NCI-H146 treated with DMSO at 0.1 percent for 48 hours (cell line): ENCODE measurements around the gene C11orf21.
"Not testable (repeated sequence)": the region's sequence is repeated elsewhere in the genome, so short reads cannot be mapped to it uniquely, and the experiment has no call there.

Experiments used
- DNase-seq: peaks from one replicate; lab custom pipeline; 2025; ENCODE audit not compliant: unreplicated experiment; lab: John Stamatoyannopoulos, UW

The C11orf21 gene

DNA sequence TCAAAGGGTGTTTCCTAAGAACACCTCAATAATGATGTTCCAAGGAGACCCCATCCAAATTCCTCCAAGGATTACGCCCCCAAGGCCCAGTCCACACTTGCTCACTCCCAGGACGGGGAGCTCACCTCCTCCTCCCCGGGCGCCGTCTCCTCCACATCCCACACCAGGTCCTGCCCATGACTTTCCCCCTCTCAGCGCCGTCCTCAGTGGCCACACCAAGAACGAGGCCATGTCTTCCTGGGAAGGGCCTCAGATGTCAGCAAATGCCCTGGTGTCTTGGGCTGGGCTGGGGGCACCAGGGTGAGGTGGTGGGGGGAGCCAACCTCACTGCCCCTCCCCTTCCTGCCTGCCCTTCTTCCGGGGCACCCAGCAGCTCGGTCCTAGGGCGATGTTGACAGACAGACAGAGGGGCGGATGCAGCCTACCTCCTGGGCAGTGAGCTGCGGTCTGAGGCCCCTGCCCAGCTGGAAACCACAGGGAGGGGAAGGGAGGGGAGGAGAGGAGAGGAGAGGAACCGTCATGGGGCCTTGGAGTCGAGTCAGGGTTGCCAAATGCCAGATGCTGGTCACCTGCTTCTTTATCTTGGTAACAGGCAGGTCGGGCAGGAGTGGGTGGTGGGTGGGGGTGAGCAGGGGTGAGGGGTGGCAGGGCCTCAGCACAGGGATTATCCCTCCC lies at the start of gene C11orf21, which contains the start of gene TSPAN32:
C11orf21 (minus strand) TSS at position 288 of the 675 bp plus-strand sequence; CDS start at position 178, 110 bp downstream.
TSPAN32 (plus strand) TSS at position 383 of the 675 bp plus-strand sequence; CDS start at position 520, 137 bp downstream.
- DNase-seq, result no peak

DNA sequence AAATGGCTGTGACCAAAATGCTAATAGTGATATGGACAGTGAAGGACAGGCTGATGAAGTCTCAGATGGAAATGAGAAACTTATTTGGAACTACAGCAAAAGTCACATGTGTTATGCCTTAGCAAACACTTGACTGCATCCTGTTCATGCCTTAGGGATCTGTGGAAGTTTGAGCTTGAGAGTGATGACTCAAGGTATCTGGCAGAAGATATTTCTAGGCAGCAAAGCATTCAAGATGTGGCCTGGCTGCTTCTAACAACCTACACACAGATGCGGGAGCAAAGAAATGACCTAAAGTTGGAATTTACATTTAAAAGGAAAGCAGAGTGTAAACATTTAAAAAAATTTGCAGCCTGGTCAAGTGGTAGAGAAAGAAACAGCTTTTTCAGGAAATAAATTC lies 47.3 kb upstream of the C11orf21 start:
- DNase-seq, result no peak

DNA sequence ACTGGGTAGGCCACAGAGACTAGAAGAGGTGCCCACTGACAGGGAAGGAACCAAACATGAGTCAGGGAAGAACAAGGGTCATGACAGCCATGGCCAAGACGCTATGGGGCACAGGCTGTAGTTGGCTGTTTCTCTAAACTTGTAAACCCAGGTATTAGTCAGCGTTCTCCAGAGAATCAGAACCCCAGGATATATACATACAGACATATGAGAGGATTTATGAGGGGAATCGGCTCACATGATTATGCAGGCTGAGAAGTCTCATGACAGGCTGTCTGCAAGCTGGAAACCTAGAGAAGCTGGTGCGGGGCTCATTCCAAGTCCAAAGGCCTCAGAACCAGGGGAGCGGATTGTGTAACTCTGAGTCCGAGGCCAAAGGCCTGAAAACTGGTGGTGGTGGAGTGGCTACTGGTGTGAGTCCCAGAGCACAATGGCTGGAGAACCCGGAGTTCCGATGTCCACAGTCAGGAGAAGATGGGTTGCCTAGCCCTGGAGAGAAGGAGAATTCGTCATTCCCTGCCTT lies 45.7 kb upstream of the C11orf21 start:
- DNase-seq, result no peak

DNA sequence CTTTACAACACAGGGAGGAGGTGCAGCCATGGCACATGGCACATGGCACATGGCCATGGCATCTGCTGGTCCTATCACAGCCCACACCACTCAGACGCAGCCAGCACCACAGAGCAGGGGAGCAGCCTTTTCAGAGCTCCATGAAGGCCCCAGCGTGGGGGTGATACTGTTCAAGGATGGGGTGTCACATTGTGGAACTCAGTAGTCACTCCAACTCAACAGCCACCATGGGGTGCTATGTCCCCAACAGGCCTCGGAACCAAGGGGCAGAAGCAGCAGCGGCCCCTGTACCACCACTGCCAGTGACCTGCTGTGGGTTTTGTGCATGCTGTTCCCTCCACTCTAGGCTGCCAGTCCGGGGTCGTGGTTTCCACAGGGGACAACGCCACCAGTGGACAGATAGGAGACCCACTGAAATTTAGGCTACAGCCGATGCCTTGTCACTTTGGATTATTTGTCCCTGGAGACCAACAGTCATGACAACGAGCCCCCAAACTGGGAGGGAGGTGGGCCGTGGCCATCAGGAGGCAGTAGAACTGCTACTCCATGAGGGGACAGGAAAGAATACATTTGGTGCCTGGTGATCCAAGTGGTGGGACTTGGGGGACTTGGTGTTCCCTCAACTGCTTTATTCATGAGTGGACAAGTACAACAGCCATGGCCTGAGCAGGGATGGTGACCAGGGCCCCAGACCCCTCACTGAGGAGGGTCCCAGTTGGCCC lies 45.0 kb upstream of the C11orf21 start:
- no peak for DNase-seq

DNA sequence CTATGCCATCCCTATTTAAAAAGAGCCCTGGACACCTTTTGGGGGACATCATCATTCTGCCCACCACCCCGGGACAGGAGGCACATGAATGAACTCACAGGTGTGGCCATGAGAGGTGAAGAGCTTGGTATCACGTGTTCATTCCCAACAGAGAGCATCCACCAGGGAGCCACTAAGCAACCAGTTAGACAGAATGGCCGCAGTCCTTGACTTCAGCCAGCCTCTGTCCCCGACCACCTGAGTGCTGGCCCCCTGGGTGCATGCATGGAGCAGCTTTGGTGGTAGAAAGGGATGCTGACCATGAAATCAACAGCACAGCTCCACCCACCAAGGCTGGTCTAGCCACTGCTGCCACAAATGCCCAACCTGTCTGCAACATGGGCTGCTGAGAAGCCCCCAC lies 44.3 kb upstream of the C11orf21 start:
- DNase-seq, result no peak

DNA sequence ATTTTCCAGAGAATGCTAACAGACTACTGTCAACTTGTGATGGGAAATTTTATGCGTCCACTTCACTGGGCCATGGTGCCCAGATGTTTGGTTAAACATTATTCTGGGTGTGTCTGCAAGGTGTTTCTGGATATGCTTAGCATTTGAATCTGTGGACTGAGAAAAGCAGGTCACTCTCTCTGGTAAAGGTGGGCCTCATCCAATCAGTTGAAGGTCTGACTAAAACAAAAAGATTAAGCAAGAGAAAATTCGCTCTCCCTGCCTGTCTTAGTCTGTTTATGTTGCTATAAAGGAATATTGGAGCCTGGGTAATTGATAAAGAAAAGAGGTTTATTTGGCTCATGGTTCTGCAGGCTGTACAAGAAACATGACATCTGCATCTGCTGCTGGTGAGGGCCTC lies 43.3 kb upstream of the C11orf21 start:
- DNase-seq, result no peak

DNA sequence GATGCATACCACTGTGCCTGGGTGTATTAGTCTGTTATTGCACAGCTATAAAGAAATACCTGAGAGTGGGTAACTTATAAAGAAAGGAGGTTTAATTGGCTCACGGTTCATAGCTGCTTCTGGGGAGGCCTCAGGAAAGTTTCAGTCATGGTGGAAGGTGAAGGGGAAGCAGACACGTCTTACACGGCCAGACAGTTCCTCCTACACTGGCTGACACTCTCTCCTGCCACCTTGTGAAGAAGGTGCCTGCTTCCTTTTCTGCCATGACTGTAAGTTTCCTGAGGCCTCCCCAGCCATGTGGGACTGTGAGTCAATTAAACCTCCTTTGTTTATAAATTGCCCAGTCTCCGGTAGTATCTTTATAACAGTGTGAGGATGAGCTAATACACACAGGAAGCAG lies 41.8 kb upstream of the C11orf21 start:
- no peak for DNase-seq

DNA sequence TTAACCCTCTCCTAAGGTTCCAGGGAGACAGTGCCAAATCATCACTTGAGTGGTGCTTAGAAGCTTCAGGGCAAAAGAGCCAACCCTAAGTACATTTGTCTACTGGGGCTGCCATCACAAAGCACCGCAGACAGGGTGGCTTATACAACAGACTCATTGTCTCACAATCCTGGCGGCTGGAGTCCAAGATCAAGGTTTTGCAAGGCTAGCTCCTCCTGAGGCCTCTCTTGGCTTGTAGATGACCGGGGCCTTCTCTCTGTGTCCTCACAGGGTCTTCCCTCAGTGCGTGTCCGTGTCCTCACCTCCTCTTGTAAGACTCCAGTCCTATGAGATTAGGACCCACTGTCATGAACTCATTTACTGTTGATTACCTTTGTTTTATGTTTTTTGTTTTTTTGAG lies 41.3 kb upstream of the C11orf21 start:
- no peak for DNase-seq

GRCh38 chr11:2342557-2342956 lies 40.8 kb upstream of the C11orf21 start:
- DNase-seq, result no peak

- not testable (repeated sequence) for DNase-seq
These were observed 37.0 kb upstream of the C11orf21 start for GRCh38 chr11:2338760-2339159.

GRCh38 chr11:2335286-2335685 lies 33.6 kb upstream of the C11orf21 start:
- DNase-seq, result not testable (repeated sequence)

DNA sequence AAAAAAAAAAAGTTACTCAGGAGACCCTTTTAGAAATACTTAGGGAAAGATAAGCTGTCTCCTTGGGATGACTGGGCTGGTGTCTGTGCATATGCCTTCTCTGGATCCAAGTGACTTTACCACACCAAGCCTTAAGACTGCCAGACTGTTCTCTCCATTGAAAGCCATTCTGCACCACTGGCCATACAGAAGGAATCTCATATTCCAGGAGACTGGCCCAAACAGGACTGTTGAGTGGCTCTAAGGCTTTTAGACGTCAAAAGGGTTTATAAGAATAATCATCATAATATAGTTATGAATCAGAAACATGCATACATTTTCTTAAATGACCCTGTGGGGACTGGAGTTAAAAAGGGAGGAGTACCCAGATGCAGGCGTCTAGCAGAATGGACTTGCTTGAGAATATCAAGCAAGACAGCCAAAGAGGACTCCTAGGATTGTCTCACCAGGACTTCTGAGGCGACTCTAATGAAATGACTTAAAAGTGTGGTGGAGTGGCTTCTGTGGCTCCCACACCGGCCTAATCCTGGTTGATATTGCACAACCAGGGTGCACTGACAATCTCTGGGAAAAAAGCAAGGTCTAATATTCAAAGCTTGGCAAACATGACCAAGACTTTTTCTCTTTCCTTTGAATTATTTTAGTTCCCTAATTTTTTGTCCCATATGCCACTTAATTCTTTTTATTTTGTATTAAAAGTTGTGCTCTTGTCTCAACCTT lies 31.9 kb upstream of the C11orf21 start:
- DNase-seq, result not testable (repeated sequence)

GRCh38 chr11:2332569-2332968 lies 30.9 kb upstream of the C11orf21 start:
- not testable (repeated sequence) for DNase-seq

GRCh38 chr11:2331404-2331803 lies 29.7 kb upstream of the C11orf21 start:
- DNase-seq, result no peak

GRCh38 chr11:2330696-2331095 lies 29.0 kb upstream of the C11orf21 start:
- DNase-seq, result no peak

DNA sequence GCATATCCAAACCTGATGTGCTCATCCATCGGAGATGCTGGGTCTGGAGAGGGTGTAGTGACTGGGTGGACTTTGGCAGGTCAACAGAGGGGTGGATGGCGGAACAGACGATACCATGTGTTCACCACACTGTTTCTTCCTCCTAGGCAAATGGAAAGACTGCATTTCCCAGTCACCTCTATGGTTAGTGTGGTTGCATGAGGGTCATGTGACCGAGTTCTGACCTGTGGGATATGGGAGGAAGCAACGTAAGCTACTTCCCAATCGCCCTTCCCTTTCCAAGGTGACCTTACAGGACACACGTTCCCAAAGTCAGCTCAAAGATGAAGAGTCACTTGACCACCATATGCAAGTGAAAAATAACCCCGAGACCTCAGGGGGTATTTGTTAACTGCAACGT lies 27.8 kb upstream of the C11orf21 start:
- DNase-seq, result no peak

- DNase-seq, result no peak
These were observed 27.1 kb upstream of the C11orf21 start for GRCh38 chr11:2328656-2329354.

DNA sequence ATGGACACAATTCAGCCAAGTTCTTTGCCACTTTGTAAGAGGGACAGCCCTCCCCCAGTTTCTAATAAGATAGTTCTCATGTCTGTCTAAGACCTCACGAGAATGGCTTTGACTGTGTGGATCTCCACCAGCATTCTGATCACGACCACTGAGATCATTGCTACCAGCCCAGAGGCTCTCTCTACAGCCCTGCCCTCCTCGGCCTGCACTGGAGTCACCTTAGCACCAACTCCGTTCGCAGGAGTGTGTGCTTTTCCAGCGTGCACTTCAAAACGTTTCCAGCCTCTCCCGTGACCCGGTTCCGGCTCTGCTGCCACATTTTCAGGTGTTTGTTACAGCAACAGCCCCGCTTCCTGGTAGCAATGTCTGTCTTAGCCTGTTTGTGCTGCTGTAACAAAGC lies 26.3 kb upstream of the C11orf21 start:
- DNase-seq, result no peak

- DNase-seq, result no peak
These were observed 25.3 kb upstream of the C11orf21 start for GRCh38 chr11:2327032-2327431.

GRCh38 chr11:2325719-2326118 lies 24.0 kb upstream of the C11orf21 start:
- no peak for DNase-seq

DNA sequence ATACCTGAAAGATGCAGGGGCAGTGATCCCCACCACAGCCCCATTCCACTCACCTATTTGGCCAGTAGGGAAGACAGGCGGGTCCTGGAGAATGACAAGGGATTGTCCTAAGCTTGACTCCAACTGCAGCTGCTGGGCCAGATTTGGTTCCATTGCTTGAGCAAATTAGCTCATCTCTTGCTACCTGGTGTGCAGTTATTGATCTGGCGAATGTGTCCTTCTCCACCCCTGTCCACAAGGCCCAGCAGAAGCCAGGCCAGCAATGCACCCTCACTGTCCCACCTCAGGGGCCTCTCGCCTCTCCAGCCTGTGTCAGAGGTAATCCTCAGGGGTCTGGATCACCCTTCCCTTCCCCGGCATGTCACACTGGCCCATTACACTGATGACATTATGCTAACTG lies 23.4 kb upstream of the C11orf21 start:
- DNase-seq, result no peak
